NOMO-1 (cell line): ENCODE measurements around the gene FUZ.
A peak's percentile ranks its signal among the peaks of the same experiment; 100 is the strongest.

Source experiments
- DNase-seq, 2 experiments: peaks; one replicate each; lab custom pipeline; 2025; ENCODE audit not compliant: unreplicated experiment in 2 of 2; lab: John Stamatoyannopoulos, UW

FUZ gene

DNA sequence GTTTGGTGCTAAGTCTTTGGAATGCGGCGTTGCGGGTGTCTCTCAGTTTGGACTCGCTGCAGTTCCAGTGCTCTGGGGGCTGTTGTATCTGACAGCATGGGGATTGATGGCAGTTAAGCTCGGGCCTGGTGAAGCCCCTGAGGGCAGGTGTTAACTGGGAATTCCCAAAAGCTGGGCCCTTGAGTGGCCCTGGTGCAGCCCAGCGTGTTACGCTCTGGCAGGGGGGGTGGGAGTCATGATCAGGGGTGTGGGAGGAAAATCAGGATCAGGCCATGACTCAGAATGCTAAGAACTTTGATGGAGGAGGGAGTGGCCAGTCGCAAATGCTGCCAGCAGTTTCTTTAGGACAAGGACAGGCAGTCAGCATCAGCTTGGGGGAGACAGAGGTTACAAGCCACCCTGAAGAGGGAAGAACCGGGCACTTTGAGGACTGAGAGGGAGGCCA, 26.7 kb downstream of the FUZ start:
- DNase-seq = no peak

DNA sequence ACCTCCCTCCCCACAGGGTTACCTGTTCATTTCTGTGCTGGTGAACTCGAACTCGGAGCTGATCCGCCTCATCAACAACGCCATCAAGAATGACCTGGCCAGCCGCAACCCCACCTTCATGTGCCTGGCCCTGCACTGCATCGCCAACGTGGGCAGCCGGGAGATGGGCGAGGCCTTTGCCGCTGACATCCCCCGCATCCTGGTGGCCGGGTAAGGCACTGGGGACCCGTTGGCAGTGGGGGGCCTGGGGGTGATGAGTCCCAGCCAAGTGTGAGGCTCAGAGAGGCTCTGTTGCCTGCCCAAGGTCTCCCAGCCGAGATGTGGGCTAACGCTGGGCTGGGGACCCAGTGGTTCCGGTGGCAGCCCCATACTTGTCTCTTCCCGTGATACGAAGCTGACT, 30.6 kb downstream of the FUZ start:
- DNase-seq = no peak

DNA sequence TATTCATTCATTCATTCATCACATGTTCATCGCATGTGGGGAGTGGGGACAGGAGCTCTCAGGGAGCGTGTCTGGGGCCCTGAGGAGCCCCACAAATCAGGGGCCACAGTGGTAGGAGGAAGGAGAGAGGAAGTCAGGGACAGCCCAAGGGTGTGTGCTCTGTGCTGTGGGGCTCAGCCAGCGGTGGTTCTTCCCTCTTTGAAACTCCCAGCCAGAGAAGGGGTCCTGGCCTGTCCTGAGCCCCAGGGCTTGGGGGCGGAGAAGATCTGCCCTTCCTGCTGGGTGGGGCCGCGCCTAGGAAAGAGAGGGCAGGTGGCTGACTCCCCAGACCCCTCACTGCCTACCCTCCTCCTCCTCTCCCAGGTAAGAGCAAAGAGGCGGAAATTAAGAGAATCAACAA, 31.7 kb downstream of the FUZ start:
- DNase-seq = peak in 1 of 2 experiments; percentile 2

DNA sequence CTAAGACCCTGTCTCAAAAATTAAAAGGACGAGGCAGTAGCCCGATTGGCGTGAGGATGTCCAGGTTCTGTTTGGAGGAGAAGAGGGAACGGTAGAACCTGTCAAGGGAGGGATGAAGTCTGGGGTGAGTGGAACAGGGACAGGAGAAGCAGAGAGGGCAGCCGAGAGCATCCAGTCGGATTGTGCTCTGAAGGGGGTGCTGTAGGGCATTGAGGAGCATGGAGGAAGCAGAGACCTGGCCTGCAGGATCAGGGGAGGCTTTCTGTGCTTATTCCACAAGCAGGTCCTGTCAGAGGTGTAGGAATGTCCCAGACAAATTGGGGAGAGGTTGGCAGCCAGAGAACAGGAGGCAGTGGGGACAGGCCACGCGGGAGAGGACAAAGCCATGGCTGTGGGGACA, 32.2 kb downstream of the FUZ start:
- no peak for DNase-seq

DNA sequence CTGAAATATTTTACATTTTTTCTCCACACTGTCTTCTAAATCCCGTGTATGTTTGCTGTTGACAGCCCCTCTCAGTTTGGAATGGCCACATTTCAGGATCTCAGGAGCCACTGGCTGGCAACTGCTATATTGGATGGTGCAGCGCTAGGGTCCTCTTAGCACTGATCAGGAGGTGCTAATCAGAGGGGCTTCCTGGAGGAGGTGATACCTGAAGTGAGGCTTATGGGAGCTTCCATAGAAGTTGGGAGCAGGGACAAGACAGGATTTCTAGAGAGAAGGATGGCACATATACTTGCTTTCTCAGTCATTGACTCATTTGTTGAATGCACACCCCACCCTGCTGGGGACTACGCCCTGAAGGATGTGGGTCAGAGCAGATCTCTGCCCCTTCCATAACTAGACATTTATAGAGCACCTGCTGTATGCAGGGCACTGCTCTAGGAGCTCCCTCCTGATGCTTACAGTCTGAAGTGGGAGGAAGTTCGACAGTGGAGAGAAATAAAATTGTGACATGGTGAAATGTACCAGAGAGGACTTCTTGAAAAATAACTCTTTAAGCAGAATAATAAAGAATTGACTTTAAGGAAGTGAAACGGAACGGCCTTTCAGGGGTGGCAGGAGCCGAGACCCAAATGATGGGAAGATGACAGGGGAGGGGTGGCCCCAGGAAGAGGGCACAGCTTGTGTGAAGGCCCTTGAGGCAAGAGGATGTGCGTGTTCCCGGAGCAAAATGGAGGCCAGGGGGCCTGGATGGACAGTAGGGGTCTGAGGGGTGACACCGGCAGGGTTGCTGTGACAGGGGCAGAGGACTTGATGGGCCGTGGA, 33.1 kb downstream of the FUZ start:
- DNase-seq = peak; percentile 85 to 91

DNA sequence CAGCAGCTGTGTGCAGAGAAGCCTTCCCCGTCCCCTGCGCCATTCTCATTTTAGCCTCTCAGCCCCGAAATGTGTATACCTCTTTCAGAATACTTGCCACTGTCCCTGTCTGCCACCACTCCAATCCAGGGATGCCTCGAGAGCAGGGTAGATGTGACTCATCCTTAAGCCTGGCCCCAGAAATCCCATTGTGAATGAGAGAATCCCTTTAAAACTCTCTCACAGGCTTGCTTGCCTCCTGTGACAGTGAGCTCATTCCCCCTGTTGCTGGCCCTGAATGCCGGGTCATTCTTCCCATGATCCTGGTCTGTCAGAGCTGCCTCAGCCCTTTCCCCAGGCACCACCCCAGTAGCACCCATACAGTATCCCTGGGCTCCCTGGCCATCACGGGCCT, 36.7 kb downstream of the FUZ start:
- DNase-seq = no peak

DNA sequence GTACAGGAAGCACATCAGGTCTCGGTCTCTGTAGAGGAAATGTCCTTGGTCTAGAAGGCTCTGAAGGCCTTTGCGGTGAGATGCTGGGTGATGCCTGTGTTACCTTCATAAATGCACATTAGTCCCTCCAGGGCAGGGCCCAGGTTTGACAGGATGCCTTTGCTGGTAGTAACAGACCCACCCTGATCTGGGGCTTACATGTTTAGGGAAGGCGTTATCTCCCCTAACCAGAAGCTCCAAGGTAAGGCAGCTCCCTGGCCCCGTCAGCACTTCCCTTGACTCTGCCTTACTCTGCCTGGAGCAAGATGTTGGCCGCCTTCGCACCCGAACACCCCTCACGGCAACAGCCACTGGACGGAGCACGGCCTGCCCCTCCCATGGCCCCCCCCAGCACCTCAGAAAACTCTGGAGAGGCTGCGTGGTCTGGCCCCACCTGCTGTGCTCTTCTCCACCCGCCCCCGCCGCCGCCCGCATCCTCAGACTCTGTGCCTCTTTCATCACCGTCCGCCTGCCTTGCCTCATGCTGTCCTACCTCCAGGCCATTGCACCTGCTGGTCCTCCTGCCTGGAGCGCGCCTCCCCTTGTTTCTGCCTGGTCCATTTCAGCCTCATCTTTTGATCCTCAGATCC, 37.2 kb downstream of the FUZ start:
- no peak for DNase-seq

DNA sequence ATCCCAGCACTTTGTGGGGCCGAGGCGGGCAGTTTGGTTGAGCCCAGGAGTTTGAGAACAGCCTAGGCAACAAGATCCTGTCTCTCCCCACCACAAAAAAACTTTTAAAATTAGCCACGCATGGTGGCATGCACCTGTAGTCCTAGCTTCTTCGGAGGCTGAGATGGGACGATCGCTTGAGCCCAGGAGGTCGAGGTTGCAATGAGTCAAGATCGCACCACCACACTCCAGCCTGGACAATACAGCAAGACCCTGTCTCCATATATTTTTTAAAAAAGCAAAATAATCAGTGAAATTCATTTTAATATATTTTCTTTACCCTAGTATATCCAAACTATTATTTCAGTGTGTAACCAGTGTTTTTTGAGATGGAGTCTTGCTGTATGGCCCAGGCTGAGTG, 38.1 kb downstream of the FUZ start:
- DNase-seq = no peak

DNA sequence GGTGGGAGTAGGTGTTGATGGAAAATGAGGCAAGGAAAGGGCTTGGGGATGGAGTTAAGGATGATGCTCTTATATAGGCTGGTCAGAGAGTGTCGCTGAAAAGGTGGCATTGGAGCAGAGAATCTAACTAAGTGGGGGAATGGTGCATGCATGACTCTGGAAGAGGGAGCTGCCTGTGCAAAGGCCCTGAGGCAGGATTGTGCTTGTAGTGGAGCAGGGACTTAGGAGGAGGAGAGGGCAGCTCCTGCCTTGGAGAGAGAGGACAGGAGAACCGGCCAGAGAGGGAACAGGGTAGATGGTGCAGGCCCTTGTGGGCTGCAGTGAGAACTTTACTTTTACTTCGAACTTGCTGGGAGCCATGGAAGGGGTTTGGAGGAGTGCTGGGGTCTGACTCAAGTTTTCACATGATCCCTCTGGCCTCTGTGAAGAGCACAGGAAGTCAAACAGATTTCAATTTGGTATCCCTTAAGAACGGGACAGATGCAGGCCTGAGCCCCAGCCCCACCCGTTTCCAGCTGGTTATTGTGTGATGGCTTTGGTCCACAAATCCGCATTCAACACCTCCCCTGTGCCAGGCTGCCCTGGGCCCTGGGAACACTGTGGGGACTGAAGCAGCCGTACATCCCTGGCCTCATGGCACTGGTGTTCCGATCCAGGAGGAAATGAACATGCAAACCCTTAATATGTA, 39.3 kb downstream of the FUZ start:
- no peak for DNase-seq

DNA sequence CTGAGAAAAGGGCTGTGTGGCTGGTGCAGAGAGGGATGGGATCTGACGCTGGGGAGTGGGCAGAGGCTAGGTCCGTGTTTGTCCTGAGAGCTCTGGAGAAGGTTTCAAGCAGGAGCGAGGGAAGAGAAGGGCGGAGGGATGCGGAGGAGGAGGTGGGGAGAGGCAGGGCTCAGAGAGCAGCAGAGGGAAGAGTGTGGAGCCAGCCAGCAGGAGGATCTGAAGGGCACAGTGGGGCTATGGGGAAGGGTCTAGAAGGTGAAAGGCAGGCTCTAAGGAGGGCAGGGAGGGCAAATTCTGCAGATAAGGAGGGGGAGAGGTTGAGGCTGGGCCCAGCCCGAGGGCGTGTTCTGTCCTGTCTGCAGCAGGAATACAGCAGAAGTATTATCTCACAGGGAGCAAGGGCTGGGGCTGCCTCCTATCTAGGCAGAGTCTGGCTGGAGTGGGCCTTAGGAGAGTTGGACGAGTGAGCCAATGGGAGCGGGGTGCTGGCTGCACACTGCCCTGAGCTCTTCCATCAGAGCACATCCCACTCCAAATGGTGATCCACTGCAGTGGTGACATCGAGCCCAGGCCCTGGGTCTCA, 40.2 kb downstream of the FUZ start:
- no peak for DNase-seq

DNA sequence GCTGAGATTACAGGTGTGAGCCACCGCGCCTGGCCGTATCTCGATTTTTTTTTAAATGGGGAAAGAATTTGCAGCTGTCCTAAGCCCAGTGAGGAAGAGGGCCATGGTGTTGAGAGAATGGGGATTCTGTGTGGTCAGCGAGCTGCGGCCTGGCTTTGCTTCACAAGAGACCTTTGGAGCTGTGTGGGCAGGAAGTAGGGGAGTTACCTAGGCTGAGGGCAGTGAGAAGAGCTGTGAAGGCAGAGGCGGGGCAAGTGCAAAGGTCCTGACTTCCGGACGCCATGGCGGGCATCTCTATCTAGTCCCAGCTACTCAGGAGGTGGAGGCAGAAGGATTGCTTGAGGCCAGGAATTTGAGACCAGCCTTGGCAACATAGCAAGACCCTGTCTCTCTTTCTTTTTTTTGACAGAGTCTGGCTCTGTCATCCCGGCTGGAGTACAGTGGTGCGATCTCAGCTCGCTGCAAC, 41.4 kb downstream of the FUZ start:
- DNase-seq = no peak

DNA sequence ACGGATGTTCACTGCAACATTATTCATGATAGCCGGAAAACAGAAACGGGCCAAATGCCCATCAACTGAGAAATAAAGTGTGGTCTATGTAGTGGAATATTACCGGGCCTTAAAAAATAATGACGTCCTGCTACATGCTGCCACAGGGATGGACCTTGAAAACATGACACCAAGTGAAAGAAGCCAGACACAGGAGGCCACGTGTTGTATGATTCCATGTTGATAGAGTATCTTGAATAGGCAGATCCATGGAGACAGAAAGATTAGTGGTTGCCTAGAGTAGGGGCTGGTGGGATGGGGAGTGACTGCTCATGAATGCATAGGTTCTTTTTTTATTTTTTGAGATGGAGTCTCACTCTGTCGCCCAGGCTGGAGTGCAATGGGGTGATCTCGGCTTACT, 42.6 kb downstream of the FUZ start:
- no peak for DNase-seq

DNA sequence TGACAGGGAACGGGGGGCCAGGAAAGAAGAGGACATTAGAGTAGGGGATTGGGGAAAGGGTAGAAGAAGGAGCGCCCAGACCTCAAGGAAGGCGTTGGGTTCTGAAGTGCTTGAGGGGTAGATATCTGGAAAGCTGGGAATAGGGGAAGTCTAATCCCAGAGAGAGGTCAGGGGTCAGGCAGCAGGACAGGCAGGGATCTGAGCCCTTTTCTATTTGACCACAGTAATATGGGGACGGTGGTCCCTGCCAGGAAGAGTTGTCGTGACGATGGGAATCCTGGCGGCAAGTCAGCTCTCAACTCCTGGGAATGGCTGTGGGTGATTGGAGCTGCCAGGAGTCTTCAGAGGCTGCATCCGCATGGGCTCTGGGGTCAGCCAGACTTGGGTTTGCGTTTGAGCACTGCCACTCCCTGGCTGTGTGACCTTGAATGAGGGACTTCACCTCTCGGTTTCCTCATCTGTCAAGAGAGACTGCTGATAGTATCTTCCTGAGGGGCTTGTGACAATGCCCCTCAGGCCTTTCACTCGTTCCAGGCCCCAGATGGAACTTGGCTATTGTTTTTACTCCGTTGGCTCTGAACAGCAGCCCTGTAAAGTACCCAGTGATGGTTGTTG, 45.0 kb downstream of the FUZ start:
- no peak for DNase-seq

DNA sequence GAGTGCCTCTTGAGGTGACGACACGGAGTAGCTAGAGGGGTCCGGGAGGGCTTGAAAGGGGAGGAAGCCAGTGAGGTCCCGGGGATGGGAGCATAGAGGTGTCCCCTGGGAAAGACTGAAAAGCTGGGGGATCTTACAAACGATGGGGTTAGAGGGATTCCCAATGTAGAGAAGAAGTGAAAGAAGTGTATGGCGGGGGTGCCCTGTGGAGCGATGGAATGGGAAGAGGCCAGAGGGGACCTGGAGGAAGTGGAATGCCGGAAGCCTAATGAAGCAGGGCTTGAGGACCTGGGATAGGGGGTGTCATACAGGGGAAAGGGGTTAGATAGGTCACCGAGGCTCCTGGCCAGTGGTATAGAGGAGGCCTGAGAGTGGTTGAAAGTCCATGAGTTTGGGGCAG, 45.7 kb downstream of the FUZ start:
- DNase-seq = no peak

DNA sequence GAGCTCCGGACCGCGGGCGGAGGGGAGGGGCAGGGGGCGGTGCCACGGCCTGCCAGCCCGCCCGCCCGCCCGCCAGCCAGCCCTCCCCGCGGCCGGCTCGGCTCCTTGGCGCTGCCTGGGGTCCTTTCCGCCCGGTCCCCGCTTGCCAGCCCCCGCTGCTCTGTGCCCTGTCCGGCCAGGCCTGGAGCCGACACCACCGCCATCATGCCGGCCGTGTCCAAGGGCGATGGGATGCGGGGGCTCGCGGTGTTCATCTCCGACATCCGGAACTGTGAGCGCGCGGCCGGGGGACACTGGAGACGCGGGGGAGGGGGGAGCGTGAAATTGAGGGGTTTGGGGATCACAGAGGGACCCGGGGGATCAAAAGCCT, 46.2 kb downstream of the FUZ start, which contains the start of gene AP2A1:
AP2A1 (plus strand) TSS at position 72 of the 370 bp plus-strand sequence; CDS start at position 205, 133 bp downstream.
- DNase-seq = no peak

DNA sequence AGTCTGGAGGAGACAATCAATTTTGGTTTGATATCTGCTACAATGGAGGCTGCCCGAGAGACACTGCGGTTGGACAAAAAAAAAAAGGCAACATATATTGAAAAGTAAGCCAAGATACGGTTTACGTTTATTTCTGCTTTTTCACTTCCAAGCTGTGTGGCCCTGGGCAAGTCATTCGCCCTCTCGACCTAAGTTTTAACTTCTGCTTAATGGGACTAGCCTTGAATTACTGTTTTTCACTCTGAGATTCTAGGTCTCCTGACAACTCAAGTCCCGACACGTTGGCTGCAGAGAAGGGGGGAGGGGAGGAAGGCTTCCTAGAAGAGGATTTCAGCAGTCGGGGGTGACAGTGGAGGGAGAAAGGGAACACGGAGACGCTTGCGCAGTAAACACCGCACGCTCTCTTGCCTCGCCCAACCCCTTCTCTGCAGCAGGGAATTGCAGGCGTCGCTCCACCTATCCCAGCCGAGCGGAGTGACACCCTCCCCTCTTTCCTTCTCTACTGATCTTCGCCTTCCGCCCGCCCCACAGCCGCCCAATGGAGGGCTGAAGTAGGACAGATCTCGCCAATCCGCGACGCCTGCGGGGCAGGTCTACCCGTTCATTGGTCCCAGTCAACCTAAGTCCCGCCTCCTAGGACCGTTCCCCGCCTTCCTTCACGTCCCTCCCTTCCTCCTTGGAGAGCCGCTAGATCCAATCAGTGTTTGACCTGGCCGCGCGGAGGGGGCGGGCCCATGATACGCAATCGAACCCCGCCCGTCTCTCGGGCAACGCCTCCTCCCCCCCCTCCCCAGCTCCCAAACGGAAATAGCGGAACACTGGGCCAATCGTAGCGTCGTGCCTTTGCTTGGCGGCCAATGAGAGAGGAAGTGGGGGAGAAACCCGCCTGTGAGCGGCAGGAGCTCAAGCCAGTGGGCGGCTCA, 46.8 kb downstream of the FUZ start:
- peak; percentile 100 for DNase-seq

DNA sequence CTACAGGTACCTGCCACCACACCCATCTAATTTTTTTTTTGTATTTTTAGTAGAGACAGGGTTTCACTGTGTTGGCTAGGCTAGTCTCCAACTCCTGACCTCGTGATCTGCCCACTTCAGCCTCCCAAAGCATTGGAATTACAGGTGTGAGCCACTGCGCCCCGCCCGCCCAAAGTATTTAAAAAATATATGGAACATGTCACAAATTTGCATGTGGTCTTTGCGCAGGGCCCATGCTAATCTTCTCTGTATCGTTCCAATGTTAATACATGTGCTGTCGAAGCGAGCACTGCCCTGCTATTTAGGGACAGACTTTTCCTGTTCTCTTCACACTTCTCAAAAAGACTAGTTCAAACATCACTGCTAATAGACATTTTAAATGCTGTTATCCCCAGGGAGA, 48.8 kb downstream of the FUZ start:
- DNase-seq = no peak

DNA sequence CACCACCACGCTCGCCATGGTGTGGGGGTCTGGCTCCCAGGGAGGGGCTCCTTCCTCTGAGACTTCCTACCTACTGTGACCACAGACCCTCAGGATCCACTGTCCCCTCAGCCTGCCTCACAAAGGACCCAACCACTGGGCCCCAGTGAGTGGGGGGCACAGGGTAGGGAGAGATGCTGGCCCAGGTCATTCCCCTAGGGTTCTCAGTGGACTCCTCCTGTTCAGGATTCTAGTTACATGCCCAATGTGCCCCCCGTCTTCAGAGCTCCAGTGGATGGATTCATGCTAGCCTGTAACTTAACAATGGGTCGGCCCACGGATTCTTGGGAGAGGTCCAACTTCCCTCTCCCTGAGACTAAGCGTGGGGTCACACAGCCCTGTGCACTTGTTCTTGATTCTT, 49.9 kb downstream of the FUZ start, which contains the start of gene TSKS:
TSKS (minus strand) TSS at position 77 of the 400 bp plus-strand sequence; CDS start at position 18, 59 bp downstream.
- DNase-seq = no peak

DNA sequence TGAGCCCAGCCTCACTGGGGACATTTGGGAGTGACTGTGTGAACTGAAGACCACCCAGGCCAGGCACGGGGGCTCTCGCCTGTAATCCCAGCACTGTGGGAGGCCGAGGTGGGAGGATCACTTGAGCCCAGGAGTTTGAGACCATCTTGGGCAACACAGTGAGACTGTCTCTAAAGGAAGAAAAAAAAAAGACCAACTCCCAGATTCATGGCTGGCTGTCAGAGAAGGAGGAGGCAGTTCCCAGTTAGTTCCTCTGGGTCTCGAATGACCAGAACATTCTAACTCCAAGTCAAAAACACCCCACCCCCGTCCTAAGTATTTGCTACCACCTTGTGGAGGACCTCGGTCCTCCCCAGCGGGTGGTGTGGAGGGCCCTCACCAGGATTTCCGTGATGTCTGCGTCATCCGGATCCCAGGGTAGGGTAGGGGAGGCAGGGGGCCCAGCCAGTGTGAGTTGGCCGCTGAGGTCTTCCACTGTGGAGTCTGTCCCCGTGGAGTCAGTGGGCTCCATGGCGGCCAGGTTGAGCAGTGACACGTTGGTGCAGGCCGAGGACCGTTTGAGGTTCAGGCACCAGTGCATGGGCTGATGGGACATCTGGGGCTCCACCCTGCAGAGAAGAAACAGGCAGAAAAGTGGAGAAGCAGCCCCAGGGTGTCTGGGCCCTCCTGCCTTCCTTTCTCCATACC, 51.3 kb downstream of the FUZ start:
- DNase-seq = peak; percentile 74
